NCI-H510A (cell line): ENCODE measurements around the gene SNRNP40.
"Not testable (repeated sequence)": the region's sequence is repeated elsewhere in the genome, so short reads cannot be mapped to it uniquely, and the experiment has no call there.

Experiments
- DNase-seq: peaks from one replicate; lab custom pipeline; 2025; lab: John Stamatoyannopoulos, UW

SNRNP40 gene

DNA sequence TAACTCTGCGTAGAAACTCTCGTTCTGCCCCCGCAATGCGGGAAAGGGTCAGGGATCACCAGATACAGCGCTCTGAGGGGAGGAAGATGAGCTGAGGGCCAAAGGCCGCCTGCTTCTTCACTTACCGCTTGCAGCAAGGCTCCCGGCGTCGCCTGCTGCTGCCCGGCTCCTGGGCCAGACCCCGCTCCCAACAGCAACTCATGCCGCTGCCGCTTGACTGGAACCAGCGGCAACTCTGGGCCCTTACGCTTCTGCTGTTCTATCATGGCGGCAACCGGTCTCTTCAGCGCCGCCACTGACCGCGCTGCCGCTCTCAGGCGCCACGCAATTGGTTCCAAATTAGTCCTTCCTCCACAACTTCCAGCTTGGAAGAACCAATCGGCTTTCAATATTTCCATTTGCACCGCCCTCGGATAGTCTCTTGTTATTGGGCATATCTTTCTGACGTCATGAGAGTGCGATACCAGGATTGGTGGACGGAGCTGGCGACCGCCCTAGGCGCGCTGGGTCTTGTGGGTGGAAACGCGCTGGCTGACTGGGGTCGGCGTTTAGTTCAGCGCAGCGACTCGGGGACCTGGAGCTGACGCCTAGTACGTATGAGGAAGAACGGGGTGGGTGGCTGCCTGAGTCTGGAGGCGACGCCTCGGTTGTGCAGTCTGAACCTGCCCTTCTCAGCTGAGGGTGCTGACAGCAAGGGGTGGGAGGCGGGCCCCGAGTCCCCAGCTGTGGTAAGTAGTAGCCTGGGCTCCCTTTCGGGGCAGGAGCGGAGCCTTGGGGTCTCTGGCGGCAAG is at the start of gene SNRNP40, which contains the start of gene ZCCHC17:
SNRNP40 (minus strand) TSS at position 303 of the 791 bp plus-strand sequence; CDS start at position 266, 37 bp downstream.
ZCCHC17 (plus strand) TSS at position 547 of the 791 bp plus-strand sequence. CDS start 13,067 bp downstream, outside the sequence.
- peak; percentile 89 for DNase-seq

DNA sequence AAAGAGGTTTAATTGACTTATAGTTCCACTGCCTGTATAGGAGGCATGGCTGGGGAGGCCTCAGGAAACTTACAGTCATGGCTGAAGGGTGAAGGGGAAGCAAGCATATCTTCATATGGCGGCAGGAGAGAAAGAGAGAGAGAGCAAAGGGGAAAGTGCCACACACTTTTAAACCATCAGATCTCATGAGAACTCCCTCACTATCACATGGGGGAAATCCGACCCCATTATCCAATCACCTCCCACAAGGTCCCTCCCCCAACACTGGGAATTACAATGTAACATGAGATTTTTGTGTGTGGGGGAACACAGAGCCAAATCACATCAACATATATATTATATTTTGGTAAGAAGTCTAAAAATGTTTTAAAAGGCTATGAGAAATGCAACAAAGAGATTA is 49.0 kb upstream of the SNRNP40 start:
- no peak for DNase-seq

DNA sequence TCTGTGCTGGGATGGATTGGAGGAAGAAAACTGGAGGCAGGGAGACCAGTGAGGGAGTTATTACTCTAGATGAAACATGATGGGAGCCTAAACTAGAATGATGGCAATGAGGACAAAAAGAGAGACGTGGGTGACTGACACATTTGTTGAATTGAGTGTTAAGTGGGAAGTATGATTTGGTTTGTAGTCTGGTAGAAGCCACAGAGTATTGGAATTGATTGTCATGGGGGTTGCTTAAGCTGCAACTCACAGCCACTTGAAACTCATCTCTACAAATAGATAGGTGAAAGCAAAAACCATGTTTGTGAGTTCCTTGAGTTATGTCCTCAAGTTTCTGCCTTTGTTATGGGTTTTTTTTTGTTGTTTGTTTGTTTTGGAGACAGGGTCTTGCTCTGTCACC is 47.9 kb upstream of the SNRNP40 start:
- no peak for DNase-seq

DNA sequence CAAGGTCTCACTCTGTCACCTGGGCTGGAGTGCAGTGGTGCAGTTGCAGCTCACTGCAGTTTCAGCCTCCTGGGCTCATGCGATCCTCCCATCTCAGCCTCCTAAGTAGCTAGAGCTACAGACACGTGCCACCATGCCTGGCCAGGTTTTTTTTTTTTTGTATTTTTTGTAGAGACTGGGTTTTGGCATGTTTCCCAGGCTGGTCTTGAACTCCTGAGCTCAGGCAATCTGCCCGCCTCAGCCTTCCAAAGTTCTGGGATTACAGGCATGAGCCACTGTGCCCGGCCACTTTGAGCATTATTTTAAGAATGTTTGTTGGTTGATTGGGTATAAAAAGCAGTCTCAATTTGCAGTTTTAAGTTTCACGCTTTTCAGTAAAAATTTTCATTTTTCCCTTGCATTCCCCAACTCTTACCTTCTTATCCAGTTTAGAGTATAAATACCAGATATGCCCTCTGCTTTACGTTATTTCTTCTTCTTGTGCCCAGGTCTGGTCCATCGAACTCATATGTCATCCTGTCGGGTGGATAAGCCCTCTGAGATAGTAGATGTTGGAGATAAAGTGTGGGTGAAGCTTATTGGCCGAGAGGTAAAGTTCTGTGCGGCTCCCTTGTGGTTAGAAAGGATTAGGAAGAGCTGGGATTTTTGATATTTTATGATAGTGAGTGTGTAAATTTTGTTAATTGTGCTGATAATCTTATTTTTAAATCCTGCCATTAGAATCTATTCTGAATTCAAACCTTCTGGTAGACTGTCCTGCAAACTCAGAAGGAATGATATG is 40.3 kb upstream of the SNRNP40 start:
- DNase-seq: no peak

DNA sequence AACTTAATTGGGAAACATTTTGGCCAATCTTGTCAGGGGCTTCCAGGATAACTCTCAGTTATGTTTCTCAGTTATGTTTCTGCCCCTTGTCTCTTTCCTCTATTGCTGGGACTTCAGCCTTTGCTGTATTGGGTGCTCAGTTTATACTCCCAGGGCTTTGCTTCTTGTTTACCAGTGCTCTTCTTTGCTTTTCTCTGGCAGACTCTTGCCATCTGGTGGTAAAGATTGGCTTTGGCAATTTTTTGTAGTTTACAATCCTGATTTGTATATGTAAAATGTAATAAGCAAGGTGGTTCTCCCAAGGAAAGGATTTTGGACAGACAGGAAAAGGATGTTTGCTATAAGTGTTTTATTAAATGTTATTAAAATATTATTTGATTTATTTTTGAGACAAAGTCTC is 38.4 kb upstream of the SNRNP40 start:
- peak; percentile 6 for DNase-seq

DNA sequence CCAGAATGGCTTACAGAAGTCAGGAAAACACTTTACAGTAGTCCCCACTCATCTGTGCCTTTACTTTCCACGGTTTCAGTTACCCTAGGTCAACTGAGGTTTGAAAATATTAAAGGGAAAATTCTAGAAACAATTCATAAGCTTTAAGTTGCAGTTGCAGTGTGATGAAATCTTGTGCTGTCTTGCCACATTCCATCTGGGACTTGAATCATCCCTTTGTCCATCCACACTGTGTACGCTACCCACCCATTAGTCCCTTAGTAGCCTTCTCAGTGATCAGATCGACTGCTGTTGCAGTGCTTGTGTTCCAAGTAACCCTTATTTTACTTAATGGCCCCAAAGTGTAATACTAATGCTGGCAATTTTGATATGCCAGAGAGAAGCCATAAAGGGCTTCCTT is 30.8 kb upstream of the SNRNP40 start:
- no peak for DNase-seq

DNA sequence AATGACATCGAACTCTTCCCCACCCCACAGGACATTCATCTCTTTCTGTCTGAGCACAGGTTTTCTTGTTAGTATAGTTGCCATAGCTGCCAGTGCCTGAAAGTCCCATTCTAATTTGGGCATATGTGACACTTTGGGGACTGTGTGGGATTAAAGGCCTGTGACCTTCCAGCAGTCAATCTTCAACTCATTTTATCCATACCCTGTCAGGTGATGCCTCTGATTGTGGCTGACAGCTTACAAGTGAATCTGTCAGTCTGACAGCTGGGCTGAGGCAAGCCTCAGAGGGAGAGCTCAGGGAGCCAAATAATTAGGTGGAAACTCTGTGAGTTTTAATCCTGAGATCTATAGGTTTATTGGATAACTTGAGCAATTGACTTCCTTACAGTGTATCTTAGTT is 29.9 kb upstream of the SNRNP40 start:
- no peak for DNase-seq

DNA sequence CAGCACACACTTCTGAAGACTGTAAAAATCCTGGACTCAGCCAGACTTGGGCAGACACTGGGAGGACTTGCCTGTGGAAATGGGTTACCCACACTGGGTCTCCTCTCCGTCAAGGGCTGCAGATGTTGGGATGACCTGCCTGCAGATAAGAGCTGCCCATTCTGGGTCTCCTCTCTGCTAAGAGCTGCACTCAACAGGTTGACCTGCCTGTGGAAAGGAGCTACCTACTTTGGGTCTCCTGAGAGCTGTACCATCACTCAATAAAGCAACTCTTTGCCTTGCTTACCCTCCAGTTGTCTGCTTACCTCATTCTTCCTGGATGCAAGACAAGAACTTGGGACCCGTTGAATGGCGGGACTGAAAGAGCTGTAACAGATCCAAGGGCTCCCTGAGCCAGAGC is 28.4 kb upstream of the SNRNP40 start:
- DNase-seq: no peak

DNA sequence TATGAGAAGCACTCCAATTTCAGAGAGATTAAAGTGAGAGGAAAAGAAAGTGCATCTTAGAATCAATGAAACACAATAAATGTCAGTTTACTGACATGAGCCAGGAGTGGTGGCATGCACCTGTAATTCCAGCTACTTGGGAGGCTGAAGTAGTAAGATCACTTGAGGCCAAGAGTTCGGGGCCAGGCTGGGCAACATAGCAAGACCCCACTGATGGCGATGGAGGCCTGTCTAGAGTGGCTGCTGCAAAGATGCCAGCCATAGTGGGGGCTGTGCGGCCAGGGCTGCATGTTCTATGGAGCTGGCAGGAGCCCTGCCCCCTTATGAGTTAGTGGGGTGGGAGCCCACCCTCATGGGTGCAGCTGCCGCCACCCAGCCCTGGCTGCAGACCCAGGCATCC is 27.5 kb upstream of the SNRNP40 start:
- no peak for DNase-seq

DNA sequence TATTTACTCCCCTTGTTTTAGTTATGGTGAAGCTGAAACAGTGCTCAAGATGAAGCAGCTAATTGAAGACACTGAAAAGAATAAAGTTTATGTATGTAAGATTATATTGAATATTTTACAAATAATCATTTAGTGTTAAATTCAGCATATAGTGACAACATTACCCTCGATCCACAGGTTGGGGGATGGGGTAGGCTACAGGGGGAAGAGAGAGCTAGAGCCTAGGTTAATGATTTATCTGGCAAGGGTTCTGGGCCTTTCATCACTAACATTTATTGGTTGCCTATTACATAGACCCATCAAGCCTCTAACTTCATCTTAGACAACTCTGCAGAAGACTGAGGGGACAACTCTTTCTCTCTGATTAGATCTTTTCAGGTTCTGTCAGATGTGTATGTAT is 21.6 kb upstream of the SNRNP40 start:
- no peak for DNase-seq

DNA sequence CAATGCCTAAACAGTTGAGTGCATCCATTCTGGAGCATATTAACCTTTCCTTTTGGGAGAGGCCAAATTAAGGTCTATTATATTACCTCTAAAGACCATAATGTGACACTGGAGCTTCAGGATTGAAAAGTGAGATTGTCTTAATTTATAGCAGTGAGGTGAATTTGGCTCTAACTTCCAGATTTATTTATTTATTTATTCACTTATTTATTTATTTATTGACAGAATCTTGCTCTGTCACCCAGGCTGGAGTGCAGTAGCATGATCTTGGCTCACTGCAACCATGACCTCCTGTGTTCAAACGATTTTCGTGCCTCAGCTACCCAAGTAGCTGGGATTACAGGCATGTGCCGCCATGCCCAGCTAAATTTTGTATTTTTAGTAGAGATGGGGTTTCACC is 19.3 kb upstream of the SNRNP40 start:
- no peak for DNase-seq

DNA sequence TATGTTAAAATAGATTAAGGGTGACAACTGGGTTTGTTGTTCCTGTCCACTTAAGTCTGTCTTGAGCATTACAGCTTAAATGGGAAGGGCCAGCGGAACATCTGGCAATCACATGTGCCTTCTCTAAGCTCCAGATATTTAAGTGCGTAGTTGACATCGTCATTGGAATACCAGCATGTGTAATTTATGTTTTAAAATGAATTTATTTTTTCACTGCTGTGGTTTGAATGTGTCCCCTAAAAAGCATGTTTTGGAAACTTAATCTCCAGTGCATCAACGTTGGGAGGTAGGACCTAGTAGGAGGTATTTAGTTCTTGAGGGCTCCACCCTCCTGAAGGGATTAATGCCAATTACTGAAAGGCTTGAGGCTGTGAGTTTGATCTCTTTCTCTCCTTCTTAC is 13.6 kb upstream of the SNRNP40 start:
- DNase-seq: no peak

DNA sequence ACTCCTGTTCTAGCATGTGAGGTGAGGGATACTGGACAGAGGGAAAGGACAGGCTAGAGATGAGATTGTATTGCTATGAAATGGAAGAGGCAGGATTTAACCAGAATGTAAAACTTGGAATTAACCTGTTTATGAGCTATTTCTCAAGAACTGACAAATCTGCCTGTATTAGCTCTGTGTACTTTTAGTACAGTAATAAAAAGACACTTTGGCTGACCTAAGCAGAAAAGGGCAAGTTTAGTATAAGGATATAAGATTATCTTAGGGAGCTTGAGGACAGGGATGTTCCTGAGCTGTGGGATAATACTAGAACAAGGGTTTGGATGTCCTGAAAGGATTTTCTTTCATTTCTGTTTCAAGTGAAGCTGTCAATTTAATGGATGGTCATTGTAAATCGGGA is 11.4 kb upstream of the SNRNP40 start:
- no peak for DNase-seq

DNA sequence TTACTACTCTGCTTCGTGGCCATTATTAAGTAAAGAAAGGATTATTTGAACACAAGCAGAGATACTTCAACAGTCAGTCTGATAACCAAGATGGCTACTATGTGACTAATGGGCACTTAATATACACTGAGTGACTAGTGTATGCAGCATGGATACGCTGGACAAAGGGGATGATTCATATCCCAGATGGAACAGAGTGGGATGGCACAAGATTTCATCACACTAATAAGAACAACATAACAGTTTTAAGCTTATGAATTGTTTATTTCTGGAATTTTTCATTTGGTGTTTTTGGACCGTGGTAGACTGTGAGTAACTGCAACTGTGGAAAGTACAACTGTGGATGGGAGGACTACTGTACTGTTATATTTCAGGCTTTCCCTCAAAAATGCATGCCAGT is 9.7 kb upstream of the SNRNP40 start:
- DNase-seq: no peak

DNA sequence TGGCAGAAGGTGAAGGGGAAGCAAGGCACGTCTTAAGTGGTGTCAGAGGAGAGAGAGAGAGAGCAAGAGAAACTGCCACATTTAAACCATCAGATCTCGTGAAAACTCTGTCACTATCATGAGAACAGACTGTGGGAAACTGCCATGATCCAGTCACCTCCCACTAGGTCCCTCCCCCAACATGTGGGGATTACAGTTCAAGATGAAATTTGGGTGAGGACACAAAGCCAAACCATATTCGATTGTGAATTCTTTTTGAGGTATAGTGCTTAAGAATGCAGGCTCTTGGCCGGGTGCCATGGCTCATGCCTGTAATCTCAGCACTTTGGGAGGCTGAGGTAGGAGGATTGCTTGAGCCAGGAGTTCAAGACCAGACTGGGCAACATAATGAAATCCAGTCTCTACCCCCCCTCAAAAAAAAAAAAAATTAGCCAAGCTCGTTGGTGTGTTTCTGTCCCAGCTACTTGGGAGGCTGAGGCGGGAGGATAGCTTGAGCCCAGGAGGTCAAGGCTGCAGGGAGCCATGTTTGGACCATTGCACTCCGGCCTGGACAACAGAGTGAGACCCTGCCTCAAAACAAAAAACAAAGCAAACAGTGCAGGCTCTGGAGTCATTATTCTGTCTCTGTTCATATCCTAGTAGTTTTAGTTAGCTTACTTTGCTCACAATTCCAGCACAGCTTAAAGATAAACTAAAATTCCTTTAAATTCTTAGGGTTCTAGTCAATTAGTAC is 6.3 kb upstream of the SNRNP40 start:
- DNase-seq: no peak

DNA sequence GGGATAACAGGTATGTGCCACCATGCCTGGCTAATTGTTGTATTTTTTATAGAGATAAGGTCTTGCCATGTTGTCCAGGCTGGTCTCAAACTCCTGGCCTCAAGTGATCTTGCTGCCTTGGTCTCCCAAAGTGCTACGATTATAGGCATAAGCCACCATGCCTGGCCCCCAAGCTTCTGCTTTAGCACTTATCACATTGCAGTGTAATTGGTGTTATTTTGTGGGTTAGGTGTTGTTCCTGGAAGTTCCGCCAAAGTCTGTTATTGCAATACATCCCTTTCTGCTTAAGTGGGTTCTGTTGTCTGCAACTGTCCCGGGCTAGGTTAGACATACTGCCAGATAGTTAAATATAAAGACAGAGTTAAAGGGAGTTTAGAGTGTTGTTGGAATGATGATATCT is 3.6 kb upstream of the SNRNP40 start:
- DNase-seq: no peak

DNA sequence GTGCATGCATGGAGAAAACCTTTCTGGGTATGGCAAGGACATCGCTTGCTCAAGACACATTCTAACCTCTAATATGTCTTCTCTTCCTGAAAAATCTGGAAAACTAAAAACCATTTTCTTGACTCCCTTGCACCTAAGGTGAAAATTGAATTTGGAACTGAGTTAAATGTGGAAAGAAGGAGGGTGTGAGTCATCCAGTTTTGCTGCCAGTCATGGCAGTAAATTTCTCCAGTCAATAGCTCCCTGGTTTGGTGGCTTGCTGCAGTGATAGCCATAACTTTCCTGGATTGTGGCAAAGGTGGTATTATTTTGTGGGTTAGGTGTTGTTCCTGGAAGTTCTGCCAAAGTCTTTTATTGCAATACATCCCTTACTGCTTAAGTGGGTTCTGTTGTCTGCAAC is 2.8 kb upstream of the SNRNP40 start:
- no peak for DNase-seq

DNA sequence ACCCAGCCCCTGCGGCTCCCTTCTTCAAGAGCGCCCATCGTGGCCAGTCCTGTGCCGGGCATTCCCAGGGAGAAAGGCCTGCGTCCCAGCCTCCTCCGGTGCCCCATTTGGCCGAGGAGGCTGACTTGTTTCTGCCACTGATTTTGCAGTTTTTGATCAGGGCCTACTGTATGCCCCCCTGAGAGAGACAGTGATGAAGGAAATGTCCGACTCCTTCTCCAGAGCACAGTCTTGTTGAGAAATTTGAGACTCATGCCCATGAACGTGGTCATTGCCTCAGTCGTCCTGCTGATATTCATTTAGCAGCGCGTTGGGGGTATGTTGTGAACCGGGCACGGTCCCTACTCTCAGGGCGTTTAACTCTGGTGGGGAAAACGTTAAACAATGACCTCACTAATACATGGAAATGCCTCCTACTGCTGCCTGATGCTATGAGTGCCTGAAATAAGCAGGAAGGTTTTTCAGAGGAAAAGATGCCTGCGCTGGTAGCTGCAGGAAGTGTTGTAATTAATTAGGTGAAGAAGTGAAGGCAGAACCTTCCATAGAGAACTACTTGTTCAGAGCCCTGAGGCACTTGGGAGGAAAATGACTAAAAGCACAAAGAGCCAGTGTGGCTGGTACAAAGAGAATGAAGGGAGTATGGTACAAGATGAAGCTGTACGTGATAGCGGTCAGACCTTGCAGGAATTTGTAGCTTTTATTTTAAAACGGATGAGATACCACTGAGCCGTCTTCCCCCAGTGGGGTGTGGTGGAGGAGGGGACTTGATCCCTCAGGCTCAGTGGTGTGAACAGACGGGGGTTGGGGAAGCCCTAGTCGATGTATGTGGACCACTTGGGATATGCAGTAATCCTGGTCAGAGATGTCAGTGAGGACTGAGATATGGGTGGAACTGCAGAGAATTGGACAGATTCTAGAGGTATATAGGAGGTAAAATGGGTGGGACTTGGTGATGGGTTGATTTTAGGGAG is 974 bp upstream of the SNRNP40 start:
- DNase-seq: no peak

DNA sequence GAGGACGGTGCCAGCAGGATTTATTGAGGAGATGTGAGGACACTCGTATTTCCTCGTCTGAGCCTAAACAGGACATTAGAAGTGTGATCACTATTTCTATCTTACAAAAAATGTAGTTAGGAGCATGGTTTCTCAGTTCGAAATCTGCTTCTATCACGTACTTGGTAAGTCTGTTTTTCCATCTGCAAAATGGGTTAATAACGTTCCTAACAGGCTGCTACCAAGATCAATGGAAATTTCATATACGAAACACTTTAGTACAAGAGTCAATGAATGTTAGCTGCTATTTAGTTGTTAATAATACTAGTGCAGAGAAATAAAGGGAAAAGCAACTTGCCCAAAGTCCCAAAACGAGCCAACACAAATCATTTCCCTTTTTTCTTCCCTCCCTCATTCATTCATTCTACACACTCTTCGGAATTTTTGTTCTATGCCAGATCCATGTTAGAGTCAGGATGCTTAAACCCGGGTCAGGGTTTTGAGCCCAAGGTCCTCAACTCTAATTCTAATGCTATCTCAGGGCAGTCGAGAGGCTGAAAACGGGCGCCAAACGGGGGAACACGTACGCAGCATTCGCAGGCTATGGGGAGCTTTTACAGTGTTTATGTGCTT is 608 bp downstream of the SNRNP40 start:
- DNase-seq: no peak

DNA sequence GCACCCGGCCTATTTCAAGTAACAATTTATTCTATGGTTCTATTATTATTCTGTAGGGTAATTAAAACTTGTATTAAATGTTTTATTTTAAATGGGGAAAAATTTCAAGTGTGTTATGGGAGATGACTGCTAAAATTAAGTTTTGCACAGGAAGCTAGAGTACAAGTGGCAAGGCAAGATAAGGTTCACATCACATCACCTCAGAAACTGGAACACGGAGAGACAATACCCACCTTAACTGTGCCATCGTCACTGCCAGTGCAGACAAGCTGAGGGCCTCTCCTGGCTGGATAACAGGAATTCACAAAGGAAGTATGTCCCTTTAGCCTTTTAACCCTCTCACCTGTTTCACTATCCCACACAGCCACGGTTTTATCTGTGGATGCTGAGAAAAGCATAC is 7.6 kb downstream of the SNRNP40 start:
- no peak for DNase-seq

DNA sequence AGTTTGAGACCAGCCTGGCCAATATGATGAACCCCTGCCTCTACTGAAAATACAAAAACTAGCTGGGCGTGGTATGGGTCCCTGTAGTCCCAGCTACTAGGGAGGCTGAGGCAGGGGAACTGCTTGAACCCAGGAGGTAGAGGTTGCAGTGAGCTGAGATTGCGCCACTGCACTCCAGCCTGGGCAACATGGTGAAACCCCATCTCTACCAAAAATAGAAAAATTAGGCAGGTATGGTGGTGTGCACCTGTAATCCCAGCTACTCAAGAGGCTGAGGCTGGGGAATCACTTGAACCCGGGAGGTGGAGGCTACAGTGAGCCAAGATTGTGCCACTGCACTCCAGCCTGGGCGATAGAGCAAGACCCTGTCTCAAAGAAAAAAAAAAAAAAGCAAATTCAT is 8.8 kb downstream of the SNRNP40 start:
- DNase-seq: not testable (repeated sequence)
